Loucy (cell line): ENCODE measurements around the gene ZBTB16.

Experiments used
- CTCF ChIP-seq: fragments of 200-600 bp; sonication (generic); conservative IDR thresholded peaks from 2 replicates; pipeline ENCODE4 v1.5.1; 2014; ENCODE audit warnings: mild to moderate bottlenecking, antibody characterized with exemption, low read length
- EZH2phosphoT487 ChIP-seq: fragments of 200-600 bp; IDR thresholded peaks from 2 replicates; pipeline ENCODE4 v1.6.1; 2018; ENCODE audit warnings: antibody characterized with exemption, mild to moderate bottlenecking, moderate library complexity, borderline replicate concordance

- TF ChIP-seq CTCF: no peak
- TF ChIP-seq EZH2phosphoT487: no peak
These were observed 107.8 kb downstream of the ZBTB16 start for GRCh38 chr11:114167355-114167754.
